IMR-90 (cell line): ENCODE data around the gene PARP3. TPM values are rescaled to one million over a fixed set of nuclear protein-coding genes. Genes with fewer than 3 reads are reported as not detected.

Source experiments
- CTCF ChIP-seq: conservative IDR thresholded peaks from 2 replicates; pipeline ENCODE4 v1.5.1; 2012; ENCODE audit warnings: mild to moderate bottlenecking, low read depth, low read length, improper control_type of control experiment
- polyA plus RNA-seq, 3 experiments: library from polyadenylated mRNA; depleted of rRNA; stranded (reverse); fragments of >200 nt; gene quantifications; 2 replicates each; pipeline ENCODE4 v1.2.3, GENCODE V29; 2012; ENCODE audit warnings: low replicate concordance in 1 of 3
- total RNA-seq: library from RNA; depleted of rRNA; stranded (reverse); fragments of >200 nt; gene quantifications from 2 replicates; pipeline ENCODE4 v1.2.3, GENCODE V29; 2012

PARP3 gene
- total and polyA plus RNA-seq, 2 of the 4 experiments (the other 2 are of a cell fraction), result 16.3 to 22.0 TPM

- TF ChIP-seq CTCF, result no peak
These were observed 664 bp downstream of the PARP3 start (continued) for GRCh38 chr3:51942603-51943450.
